GM12873 (cell line): ENCODE results near the gene PML.

ENCODE experiments used
- CTCF ChIP-seq: IDR thresholded peaks from 2 replicates; pipeline ENCODE4 v1.5.1; 2012; ENCODE audit warnings: low read depth, mild to moderate bottlenecking, moderate library complexity, low read length, control low read depth; ENCODE audit not compliant: insufficient read depth; ENCODE audit errors: missing control alignments

PML gene

GRCh38 chr15:73959801-73960200, 34.7 kb upstream of the PML start:
- no peak for TF ChIP-seq CTCF

- TF ChIP-seq CTCF = no peak
Measured at GRCh38 chr15:73962433-73962832, 32.1 kb upstream of the PML start.

- peak; percentile 97 for TF ChIP-seq CTCF
Measured at GRCh38 chr15:73964736-73965093, 29.8 kb upstream of the PML start.

GRCh38 chr15:73965094-73965757, 29.3 kb upstream of the PML start:
- TF ChIP-seq CTCF = no peak

- no peak for TF ChIP-seq CTCF
Measured at GRCh38 chr15:73965758-73966113, 28.8 kb upstream of the PML start.

GRCh38 chr15:73968461-73968860, 26.1 kb upstream of the PML start:
- TF ChIP-seq CTCF = no peak

GRCh38 chr15:73969151-73969759, 25.3 kb upstream of the PML start:
- no peak for TF ChIP-seq CTCF
